Esophagus squamous epithelium (tissue), 5 donors: ENCODE results near the gene RNLS. TPM values are rescaled to one million over a fixed set of nuclear protein-coding genes. Genes with fewer than 3 reads are reported as not detected.

Experiments used
- DNase-seq: peaks from one replicate; lab custom pipeline; 2025; lab: John Stamatoyannopoulos, UW
- H3K27ac ChIP-seq, 4 donors: fragments of 200-600 bp; sonication (generic); one replicate each; pipeline ENCODE4 v1.5.1; 2016 to 2019; ENCODE audit warnings: mild to moderate bottlenecking in 1 of 4
- H3K27me3 ChIP-seq, 4 donors: fragments of 200-600 bp; sonication (generic); 1 replicate in 3 of 4; 2 replicates in 1 of 4; pipeline versions ENCODE4 v1.5.1 to v1.6.0; 2017 to 2021; ENCODE audit warnings: antibody characterized with exemption in 1 of 4
- H3K36me3 ChIP-seq, 3 donors: fragments of 200-600 bp; sonication (generic); one replicate each; pipeline ENCODE4 v1.5.1; 2016 to 2019
- H3K4me1 ChIP-seq, 3 donors: fragments of 200-600 bp; sonication (generic); one replicate each; pipeline ENCODE4 v1.5.1; 2017 to 2019
- H3K4me3 ChIP-seq, 4 donors: fragments of 200-600 bp; sonication (generic); 1 replicate in 3 of 4; 2 replicates in 1 of 4; pipeline ENCODE4 v1.5.1; 2016 to 2019; ENCODE audit warnings: mild to moderate bottlenecking in 2 of 4, moderate library complexity in 1 of 4
- H3K9me3 ChIP-seq, 3 donors: fragments of 200-600 bp; sonication (generic); one replicate each; pipeline ENCODE4 v1.5.1; 2016 to 2019
- CTCF ChIP-seq, 6 experiments: fragments of 450-650 bp in 4 of 6; fragments of 200-600 bp in 2 of 6; sonication (generic) in 2 of 6; IDR thresholded peaks; one replicate each; pipeline ENCODE4 v1.5.1; 2016 to 2019; ENCODE audit warnings: antibody characterized with exemption in 6 of 6, mild to moderate bottlenecking in 4 of 6, moderate library complexity in 4 of 6
- POLR2A ChIP-seq, 4 donors: fragments of 450-650 bp; IDR thresholded peaks; one replicate each; pipeline ENCODE4 v1.6.1; 2017; ENCODE audit warnings: antibody characterized with exemption in 4 of 4, mild to moderate bottlenecking in 4 of 4, moderate library complexity in 3 of 4
- WGBS, 2 donors: methylation state at CpG; one replicate each; pipeline ENCODE4 v1.1.5; 2018; 5-methylcytosine and 5-hydroxymethylcytosine counted together
- intact Hi-C: fragments of 100-400 bp; cut with DNase I; formaldehyde crosslinking; loops from one replicate; pipeline ENCODE4 v1.15.0; 2022
- total RNA-seq, 4 donors: library from RNA; depleted of rRNA; stranded (reverse); fragments of >200 nt; gene quantifications; one replicate each; pipeline ENCODE4 v1.1.0, GENCODE V29; 2016
- donor health status: DM: yes; HTN: yes; CAD: no.

RNLS gene
- total RNA-seq, 4 donors from 2014 or later = 7.9 to 13.5 (median 10.5) TPM

GRCh38 chr10:88525371-88526069, 57.6 kb downstream of the RNLS start:
- intact Hi-C loops = no loop called here
- 77 to 87% methylated on average over 3 of the region's 3 CpGs for WGBS, 2 donors
- Histone ChIP-seq H3K36me3 (no peaks in the 10 kb centered on the region), H3K9me3 (no peaks in the 10 kb centered on the region), H3K27ac (no peak overlapping the region), H3K4me3 (no peak overlapping the region), H3K4me1 (peaks cover 0 to 18% (median 0%) of the 10 kb centered on the region in 3 donors), H3K27me3 (no peaks in the 10 kb centered on the region)
- DNase-seq = no peak
- TF ChIP-seq CTCF (IDR thresholded peaks at IDR 0.05) = no peak
- TF ChIP-seq POLR2A (IDR thresholded peaks at IDR 0.05) = no peak

GRCh38 chr10:88523739-88524400, 59.2 kb downstream of the RNLS start:
- 88 to 89% methylated on average over 6 of the region's 6 CpGs for WGBS, 2 donors
- Histone ChIP-seq H3K4me1 (peaks cover 0 to 18% (median 0%) of the 10 kb centered on the region in 3 donors), H3K9me3 (no peaks in the 10 kb centered on the region), H3K27ac (no peak overlapping the region), H3K36me3 (no peaks in the 10 kb centered on the region), H3K4me3 (no peak overlapping the region), H3K27me3 (no peaks in the 10 kb centered on the region)
- no peak for DNase-seq
- TF ChIP-seq CTCF (IDR thresholded peaks at IDR 0.05) (no peak), POLR2A (IDR thresholded peaks at IDR 0.05) (no peak)
- intact Hi-C loops = no loop called here

- no peak for DNase-seq
- Histone ChIP-seq H3K27me3 (no peaks in the 10 kb centered on the region), H3K4me3 (no peak overlapping the region), H3K36me3 (no peaks in the 10 kb centered on the region), H3K27ac (no peak overlapping the region), H3K4me1 (peaks cover 0 to 18% (median 0%) of the 10 kb centered on the region in 3 donors), H3K9me3 (no peaks in the 10 kb centered on the region)
- no peak for TF ChIP-seq POLR2A (IDR thresholded peaks at IDR 0.05)
- no peak for TF ChIP-seq CTCF (IDR thresholded peaks at IDR 0.05)
- intact Hi-C loops = no loop called here
- 31 to 92% methylated on average over 1 of the region's 1 CpG for WGBS, 2 donors
These were observed 60.4 kb downstream of the RNLS start for GRCh38 chr10:88522715-88523114.

- no peak overlapping the region for H3K4me3 ChIP-seq
- peaks cover 0 to 18% (median 0%) of the 10 kb centered on the region in 3 donors for H3K4me1 ChIP-seq
- TF ChIP-seq CTCF (IDR thresholded peaks at IDR 0.05) (no peak), POLR2A (IDR thresholded peaks at IDR 0.05) (no peak)
- no peak overlapping the region for H3K27ac ChIP-seq
- 26 to 33% methylated on average over 1 of the region's 1 CpG for WGBS, 2 donors
- H3K36me3 ChIP-seq = no peaks in the 10 kb centered on the region
- intact Hi-C loops = no loop called here
- H3K27me3 ChIP-seq = no peaks in the 10 kb centered on the region
- DNase-seq = no peak
- no peaks in the 10 kb centered on the region for H3K9me3 ChIP-seq
These were observed 61.3 kb downstream of the RNLS start for GRCh38 chr10:88521791-88522190.

- intact Hi-C loops = no loop called here
- H3K27me3 ChIP-seq = no peaks in the 10 kb centered on the region
- TF ChIP-seq POLR2A (IDR thresholded peaks at IDR 0.05) = no peak
- no peak for TF ChIP-seq CTCF (IDR thresholded peaks at IDR 0.05)
- 76 to 78% methylated on average over 1 of the region's 1 CpG for WGBS, 2 donors
- no peak overlapping the region for H3K27ac ChIP-seq
- no peaks in the 10 kb centered on the region for H3K9me3 ChIP-seq
- H3K4me3 ChIP-seq = no peak overlapping the region
- no peaks in the 10 kb centered on the region for H3K36me3 ChIP-seq
- no peaks in the 10 kb centered on the region for H3K4me1 ChIP-seq
- DNase-seq = no peak
These were observed 67.9 kb downstream of the RNLS start for GRCh38 chr10:88515235-88515634.
